Loucy (cell line): ENCODE data around the gene MYT1.

Experiments used
- CTCF ChIP-seq: fragments of 200-600 bp; sonication (generic); conservative IDR thresholded peaks from 2 replicates; pipeline ENCODE4 v1.5.1; 2014; ENCODE audit warnings: mild to moderate bottlenecking, antibody characterized with exemption, low read length
- EZH2phosphoT487 ChIP-seq: fragments of 200-600 bp; IDR thresholded peaks from 2 replicates; pipeline ENCODE4 v1.6.1; 2018; ENCODE audit warnings: antibody characterized with exemption, mild to moderate bottlenecking, moderate library complexity, borderline replicate concordance

GRCh38 chr20:64179805-64180204 lies 15.6 kb downstream of the MYT1 start:
- TF ChIP-seq CTCF = no peak; the same call in 1 of the 2 replicates
- no peak for TF ChIP-seq EZH2phosphoT487
